H9 (cell line): ENCODE data around the gene RYR1. TPM values are rescaled to one million over a fixed set of nuclear protein-coding genes. Genes with fewer than 3 reads are reported as not detected.
"Not testable (repeated sequence)": the region's sequence is repeated elsewhere in the genome, so short reads cannot be mapped to it uniquely, and the experiment has no call there.

ENCODE experiments used
- DNase-seq: peaks from one replicate; pipeline ENCODE4 v3.0.0-alpha.2; 2017
- H2AFZ ChIP-seq: one replicate; pipeline ENCODE4 v1.6.1; 2013; ENCODE audit warnings: mild to moderate bottlenecking, low read length, control low read depth, moderate library complexity
- H2AK5ac ChIP-seq: 2 replicates; pipeline ENCODE4 v1.6.1; 2013; ENCODE audit warnings: low read length, control low read depth, mixed read lengths; ENCODE audit not compliant: insufficient read length
- H2BK120ac ChIP-seq: one replicate; pipeline ENCODE4 v1.6.1; 2013; ENCODE audit warnings: low read depth, mild to moderate bottlenecking, low read length, control low read depth, inconsistent platforms; ENCODE audit not compliant: poor library complexity, severe bottlenecking
- H2BK12ac ChIP-seq: 2 replicates; pipeline ENCODE4 v1.6.1; 2013; ENCODE audit warnings: low read length, control low read depth, mixed read lengths, low read depth; ENCODE audit not compliant: insufficient read length
- H2BK15ac ChIP-seq: 2 replicates; pipeline ENCODE4 v1.6.1; 2013; ENCODE audit warnings: low read depth, low read length, control low read depth
- H2BK20ac ChIP-seq: one replicate; pipeline ENCODE4 v1.6.1; 2013; ENCODE audit warnings: low read depth, mild to moderate bottlenecking, low read length, control low read depth, inconsistent platforms; ENCODE audit not compliant: poor library complexity, severe bottlenecking
- H2BK5ac ChIP-seq: 2 replicates; pipeline ENCODE4 v1.6.1; 2013; ENCODE audit warnings: low read length, control low read depth, mixed read lengths; ENCODE audit not compliant: insufficient read length
- H3K14ac ChIP-seq: 2 replicates; pipeline ENCODE4 v1.6.1; 2013; ENCODE audit warnings: low read length, control low read depth; ENCODE audit not compliant: insufficient read depth
- H3K18ac ChIP-seq: 2 replicates; pipeline ENCODE4 v1.6.1; 2013; ENCODE audit warnings: low read depth, mild to moderate bottlenecking, mixed read lengths, low read length, control low read depth; ENCODE audit not compliant: insufficient read length
- H3K23ac ChIP-seq: 2 replicates; pipeline ENCODE4 v1.6.1; 2013; ENCODE audit warnings: low read length, control low read depth, mixed read lengths, low read depth; ENCODE audit not compliant: insufficient read length
- H3K23me2 ChIP-seq: 2 replicates; pipeline ENCODE4 v1.6.1; 2013; ENCODE audit warnings: low read depth, mild to moderate bottlenecking, mixed read lengths, low read length, control low read depth; ENCODE audit not compliant: insufficient read length, poor library complexity, severe bottlenecking
- H3K27ac ChIP-seq: 2 replicates; pipeline ENCODE4 v1.5.1; 2013; ENCODE audit warnings: low read length, control low read depth, mixed read lengths, low read depth; ENCODE audit not compliant: insufficient read length
- H3K27me3 ChIP-seq: 2 replicates; pipeline ENCODE4 v1.6.1; 2013; ENCODE audit warnings: low read length, control low read depth, inconsistent platforms; ENCODE audit not compliant: insufficient read depth
- H3K4ac ChIP-seq: 2 replicates; pipeline ENCODE4 v1.6.1; 2013; ENCODE audit warnings: low read depth, mild to moderate bottlenecking, control low read depth, inconsistent platforms, low read length, moderate library complexity
- H3K4me1 ChIP-seq: 2 replicates; pipeline ENCODE4 v1.6.1; 2013; ENCODE audit warnings: low read length, control low read depth, inconsistent platforms; ENCODE audit not compliant: insufficient read depth
- H3K4me2 ChIP-seq: 2 replicates; pipeline ENCODE4 v1.6.1; 2013; ENCODE audit warnings: low read length, control low read depth, mixed read lengths; ENCODE audit not compliant: insufficient read length, insufficient read depth
- H3K56ac ChIP-seq: 2 replicates; pipeline ENCODE4 v1.6.1; 2013; ENCODE audit warnings: low read depth, mild to moderate bottlenecking, mixed read lengths, low read length, control low read depth; ENCODE audit not compliant: insufficient read length
- H3K79me1 ChIP-seq: 2 replicates; pipeline ENCODE4 v1.6.1; 2013; ENCODE audit warnings: low read depth, mild to moderate bottlenecking, moderate library complexity, low read length, control low read depth, inconsistent platforms; ENCODE audit not compliant: insufficient read depth, poor library complexity, severe bottlenecking
- H3K79me2 ChIP-seq: 2 replicates; pipeline ENCODE4 v1.6.1; 2013; ENCODE audit warnings: low read length, control low read depth, inconsistent platforms; ENCODE audit not compliant: insufficient read depth
- H3K9ac ChIP-seq: 2 replicates; pipeline ENCODE4 v1.6.1; 2013; ENCODE audit warnings: low read length, control low read depth, mixed read lengths; ENCODE audit not compliant: insufficient read length; ENCODE audit errors: extremely low read depth
- H3K9me3 ChIP-seq: one replicate; pipeline ENCODE4 v1.6.1; 2013; ENCODE audit warnings: low read depth, low read length, inconsistent platforms; ENCODE audit not compliant: control insufficient read depth
- H3T11ph ChIP-seq: one replicate; pipeline ENCODE4 v1.6.1; 2013; ENCODE audit warnings: mild to moderate bottlenecking, low read length, control low read depth, inconsistent platforms
- H4K20me1 ChIP-seq: one replicate; pipeline ENCODE4 v1.6.1; 2013; ENCODE audit not compliant: control insufficient read depth, insufficient read length, insufficient read depth
- H4K5ac ChIP-seq: 2 replicates; pipeline ENCODE4 v1.6.1; 2013; ENCODE audit warnings: low read depth, mild to moderate bottlenecking, mixed read lengths, low read length, control low read depth; ENCODE audit not compliant: insufficient read length
- H4K8ac ChIP-seq: replicated peaks from 2 replicates; pipeline ENCODE4 v1.6.1; 2013; ENCODE audit warnings: low read length, control low read depth, mixed read lengths, low read depth; ENCODE audit not compliant: insufficient read length
- H4K91ac ChIP-seq: 2 replicates; pipeline ENCODE4 v1.6.1; 2013; ENCODE audit warnings: low read depth, mild to moderate bottlenecking, moderate library complexity, mixed read lengths, low read length, control low read depth; ENCODE audit not compliant: insufficient read length
- H3K27ac Mint-ChIP-seq, 3 experiments: 2 replicates in 2 of 3; 3 replicates in 1 of 3; pipeline ENCODE4 v1.8.0; 2020 to 2021; ENCODE audit warnings: mixed read lengths in 3 of 3, mild to moderate bottlenecking in 1 of 3, moderate library complexity in 1 of 3
- H3K27me3 Mint-ChIP-seq: 2 replicates; pipeline ENCODE4 v1.8.0; 2021; ENCODE audit warnings: low read depth, mild to moderate bottlenecking, moderate library complexity, mixed read lengths
- H3K36me3 Mint-ChIP-seq, 3 experiments: 2 replicates in 2 of 3; 3 replicates in 1 of 3; pipeline ENCODE4 v1.8.0; 2020 to 2021; ENCODE audit warnings: low read depth in 3 of 3, mixed read lengths in 3 of 3; ENCODE audit not compliant: insufficient read depth in 1 of 3
- H3K4me1 Mint-ChIP-seq, 2 experiments: 2 replicates each; pipeline ENCODE4 v1.8.0; 2020; ENCODE audit warnings: mixed read lengths in 2 of 2
- H3K4me3 Mint-ChIP-seq, 2 experiments: 2 replicates in 1 of 2; 3 replicates in 1 of 2; pipeline ENCODE4 v1.8.0; 2020 to 2021; ENCODE audit warnings: mild to moderate bottlenecking in 2 of 2, mixed read lengths in 2 of 2, moderate library complexity in 1 of 2
- H3K9me3 Mint-ChIP-seq, 2 experiments: 2 replicates in 1 of 2; 3 replicates in 1 of 2; pipeline ENCODE4 v1.8.0; 2020; ENCODE audit warnings: mild to moderate bottlenecking in 2 of 2, mixed read lengths in 2 of 2, moderate library complexity in 1 of 2
- CTCF ChIP-seq: fragments of 200-600 bp; sonication (generic); conservative IDR thresholded peaks from 3 replicates; pipeline ENCODE4 v1.8.0; 2021; ENCODE audit warnings: antibody characterized with exemption, mild to moderate bottlenecking
- WGBS: extraction: QIAGEN DNeasy Blood & Tissue Kit; methylation state at CpG from one replicate; pipeline ENCODE4 v1.1.7; 2013; ENCODE audit warnings: missing lambda C conversion rate, low lambda C conversion rate, mixed read lengths; ENCODE audit not compliant: insufficient read length; ENCODE audit errors: extremely low coverage; 5-methylcytosine and 5-hydroxymethylcytosine counted together
- total RNA-seq: library from RNA; stranded (reverse); gene quantifications from 2 replicates; pipeline ENCODE4 v1.2.1, GENCODE V29; 2021

Gene RYR1
- total RNA-seq, 1 experiment from 2014 or later, result 8.9 TPM

- no peak overlapping the region for H2BK5ac ChIP-seq
- H3K79me1 ChIP-seq, result no peaks in the 10 kb centered on the region
- no peak overlapping the region for H3K27ac Mint-ChIP-seq
- no peaks in the 10 kb centered on the region for H3K27me3 ChIP-seq
- no peaks in the 10 kb centered on the region for H3K27me3 Mint-ChIP-seq
- H3K14ac ChIP-seq, result no peak overlapping the region
- H3K79me2 ChIP-seq, result no peaks in the 10 kb centered on the region
- H3K27ac ChIP-seq, result no peak overlapping the region
- H2BK20ac ChIP-seq, result no peak overlapping the region
- no peak overlapping the region for H2AFZ ChIP-seq
- H3T11ph ChIP-seq, result no peak overlapping the region
- no peak overlapping the region for H3K56ac ChIP-seq
- no peak for DNase-seq
- H4K20me1 ChIP-seq, result no peaks in the 10 kb centered on the region
- no peak overlapping the region for H2BK12ac ChIP-seq
- H2AK5ac ChIP-seq, result no peak overlapping the region
- H3K9me3 ChIP-seq, result no peaks in the 10 kb centered on the region
- no peaks in the 10 kb centered on the region for H3K4me1 Mint-ChIP-seq
- H3K23ac ChIP-seq, result no peak overlapping the region
- no CpG with 5 or more reads among the region's 21 CpGs for WGBS
- H3K23me2 ChIP-seq, result no peaks in the 10 kb centered on the region
- H4K8ac ChIP-seq, result no peak overlapping the region
- peaks cover 7 to 16% (median 7%) of the 10 kb centered on the region in 3 experiments; a peak in 4 of 7 replicates for H3K36me3 Mint-ChIP-seq
- no peaks in the 10 kb centered on the region for H3K9me3 Mint-ChIP-seq
- no peak overlapping the region for H3K4me2 ChIP-seq
- no peak overlapping the region for H4K5ac ChIP-seq
- TF ChIP-seq CTCF, result no peak
- no peaks in the 10 kb centered on the region for H3K4me1 ChIP-seq
- H4K91ac ChIP-seq, result no peak overlapping the region
- H2BK120ac ChIP-seq, result no peak overlapping the region
- H3K9ac ChIP-seq, result no peak overlapping the region
- no peak overlapping the region for H3K4ac ChIP-seq
- no peak overlapping the region for H3K4me3 Mint-ChIP-seq
- no peak overlapping the region for H2BK15ac ChIP-seq
- no peak overlapping the region for H3K18ac ChIP-seq
Observed at GRCh38 chr19:38517321-38517720, 83.8 kb downstream of the RYR1 start.

- H3K79me1 ChIP-seq, H4K91ac ChIP-seq, H2BK120ac ChIP-seq, H3K4me2 ChIP-seq, H3K4me1 Mint-ChIP-seq, H3K9me3 Mint-ChIP-seq, H2BK15ac ChIP-seq, H3K23me2 ChIP-seq, H2AFZ ChIP-seq, H3K4me3 Mint-ChIP-seq, H3K27me3 Mint-ChIP-seq, H3K9me3 ChIP-seq, H3K14ac ChIP-seq, H4K8ac ChIP-seq, H2BK5ac ChIP-seq, H3K79me2 ChIP-seq, H3K27ac Mint-ChIP-seq, H2BK20ac ChIP-seq, H4K5ac ChIP-seq, H3K56ac ChIP-seq, H3K23ac ChIP-seq, H3T11ph ChIP-seq, DNase-seq, H3K27ac ChIP-seq, H4K20me1 ChIP-seq, H2AK5ac ChIP-seq, H2BK12ac ChIP-seq, H3K9ac ChIP-seq, H3K4me1 ChIP-seq, H3K27me3 ChIP-seq, H3K4ac ChIP-seq, H3K18ac ChIP-seq: not testable (repeated sequence)
- H3K36me3 Mint-ChIP-seq, result peaks cover 7 to 16% (median 8%) of the 10 kb centered on the region in 3 experiments; a peak in 4 of 7 replicates
- no CpG with 5 or more reads among the region's 1 CpG for WGBS
Observed at GRCh38 chr19:38517980-38518379, 84.5 kb downstream of the RYR1 start.
